ENCODE results near the gene MEIS2. TPM values are rescaled to one million over a fixed set of nuclear protein-coding genes. Genes with fewer than 3 reads are reported as not detected.

Gene MEIS2
- total RNA-seq, 1 experiment from 2014 or later, result 9.3 TPM

DNA sequence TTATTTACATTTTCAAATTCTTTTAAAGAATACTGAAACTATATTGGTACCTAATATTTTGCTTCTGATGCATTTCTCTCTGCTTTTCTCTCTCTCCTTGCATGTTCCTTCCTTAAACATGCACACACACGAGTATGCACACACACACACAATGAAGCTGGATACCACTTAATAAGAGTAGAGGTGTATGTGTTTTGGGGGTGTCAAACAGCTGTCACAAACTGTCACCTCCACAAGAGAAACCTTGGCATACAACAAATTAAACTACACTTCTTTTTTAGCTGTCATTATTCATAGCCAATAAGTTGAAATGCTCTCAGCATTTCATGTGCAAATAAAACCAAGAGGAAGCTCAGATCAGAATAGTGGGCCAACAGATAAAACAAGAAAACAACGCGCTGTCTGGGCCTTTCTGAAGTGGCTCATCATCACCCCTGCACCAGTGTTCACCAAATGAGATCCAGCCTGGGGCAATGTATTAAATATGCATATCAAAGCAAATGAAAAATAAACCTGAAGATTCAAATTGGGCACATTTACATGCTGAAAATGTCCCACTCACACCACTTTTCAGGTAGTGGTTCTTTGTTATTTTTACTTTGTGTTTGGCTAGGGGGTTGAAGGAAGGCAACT lies 9.7 kb downstream of the MEIS2 start:
- no peak overlapping the region for H3K27ac ChIP-seq (ENCODE audit: low read depth, low read length, poor library complexity, severe bottlenecking)

DNA sequence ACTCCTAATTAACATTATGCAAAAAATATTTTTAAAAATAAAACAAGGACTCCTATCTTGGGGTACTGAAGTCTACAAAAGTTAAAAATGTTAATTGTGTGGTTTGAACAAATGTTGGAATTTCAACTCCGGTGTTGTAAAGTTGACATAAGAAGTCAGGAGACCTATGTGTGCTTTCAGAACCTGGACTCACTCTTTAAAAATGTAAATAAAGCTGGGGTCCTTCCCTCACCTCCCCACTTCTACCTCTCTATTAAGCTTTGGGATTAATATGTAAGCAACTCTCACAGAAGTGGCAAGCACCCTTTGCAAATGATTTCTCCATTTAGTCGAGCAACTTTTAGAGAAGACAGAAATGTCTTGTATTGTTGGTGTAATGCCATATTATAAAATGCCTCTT lies 11.9 kb downstream of the MEIS2 start:
- Histone ChIP-seq H3K4me3 (ENCODE audit: low read depth, low read length, poor library complexity, severe bottlenecking) (no peak overlapping the region), H3K9me3 (ENCODE audit: low read depth, low read length, poor library complexity, severe bottlenecking) (no peaks in the 10 kb centered on the region), H3K27me3 (replicated peaks; ENCODE audit: insufficient read depth, low read depth, low read length, poor library complexity) (no peaks in the 10 kb centered on the region), H3K27ac (ENCODE audit: low read depth, low read length, poor library complexity, severe bottlenecking) (no peak overlapping the region), H3K4me1 (ENCODE audit: insufficient read depth, low read length, poor library complexity, severe bottlenecking) (no peaks in the 10 kb centered on the region), H3K36me3 (ENCODE audit: insufficient read depth, low read length, poor library complexity, severe bottlenecking) (no peaks in the 10 kb centered on the region)
- ChIA-PET POLR2A (ENCODE audit: low non-redundant PET) (no interaction called here), CTCF (no interaction called here)
- intact Hi-C loops (cut with micrococcal nuclease; ENCODE audit: unreplicated experiment), result no loop called here
- no peak for DNase-seq (ENCODE audit: low spot score)
- BruUV-seq (replicated peaks), result no TSS peak
- TF ChIP-seq EZH2 (IDR thresholded peaks at IDR 0.05; ENCODE audit: borderline replicate concordance, low read depth, low read length, poor library complexity, severe bottlenecking), result no peak
- TF ChIP-seq, protein P1, sequence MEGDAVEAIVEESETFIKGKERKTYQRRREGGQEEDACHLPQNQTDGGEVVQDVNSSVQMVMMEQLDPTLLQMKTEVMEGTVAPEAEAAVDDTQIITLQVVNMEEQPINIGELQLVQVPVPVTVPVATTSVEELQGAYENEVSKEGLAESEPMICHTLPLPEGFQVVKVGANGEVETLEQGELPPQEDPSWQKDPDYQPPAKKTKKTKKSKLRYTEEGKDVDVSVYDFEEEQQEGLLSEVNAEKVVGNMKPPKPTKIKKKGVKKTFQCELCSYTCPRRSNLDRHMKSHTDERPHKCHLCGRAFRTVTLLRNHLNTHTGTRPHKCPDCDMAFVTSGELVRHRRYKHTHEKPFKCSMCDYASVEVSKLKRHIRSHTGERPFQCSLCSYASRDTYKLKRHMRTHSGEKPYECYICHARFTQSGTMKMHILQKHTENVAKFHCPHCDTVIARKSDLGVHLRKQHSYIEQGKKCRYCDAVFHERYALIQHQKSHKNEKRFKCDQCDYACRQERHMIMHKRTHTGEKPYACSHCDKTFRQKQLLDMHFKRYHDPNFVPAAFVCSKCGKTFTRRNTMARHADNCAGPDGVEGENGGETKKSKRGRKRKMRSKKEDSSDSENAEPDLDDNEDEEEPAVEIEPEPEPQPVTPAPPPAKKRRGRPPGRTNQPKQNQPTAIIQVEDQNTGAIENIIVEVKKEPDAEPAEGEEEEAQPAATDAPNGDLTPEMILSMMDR (conservative IDR thresholded peaks at IDR 0.05; ENCODE audit: low read depth, low read length), result no peak

More for the DNA sequence above, 9.7 kb downstream of the MEIS2 start:
- intact Hi-C loops (cut with micrococcal nuclease; ENCODE audit: unreplicated experiment), result no loop called here
- POLR2A ChIA-PET (ENCODE audit: low non-redundant PET), result no interaction called here
- TF ChIP-seq EZH2 (IDR thresholded peaks at IDR 0.05; ENCODE audit: borderline replicate concordance, low read depth, low read length, poor library complexity, severe bottlenecking), result no peak
- TF ChIP-seq, protein P1 (conservative IDR thresholded peaks at IDR 0.05; ENCODE audit: low read depth, low read length), result no peak
- H3K9me3 ChIP-seq (ENCODE audit: low read depth, low read length, poor library complexity, severe bottlenecking), result no peaks in the 10 kb centered on the region
- no peaks in the 10 kb centered on the region for H3K27me3 ChIP-seq (replicated peaks; ENCODE audit: insufficient read depth, low read depth, low read length, poor library complexity)
- DNase-seq (ENCODE audit: low spot score), result no peak
- no TSS peak for BruUV-seq (replicated peaks)
- no peaks in the 10 kb centered on the region for H3K36me3 ChIP-seq (ENCODE audit: insufficient read depth, low read length, poor library complexity, severe bottlenecking)
- CTCF ChIA-PET, result no interaction called here
- no peaks in the 10 kb centered on the region for H3K4me1 ChIP-seq (ENCODE audit: insufficient read depth, low read length, poor library complexity, severe bottlenecking)
- no peak overlapping the region for H3K4me3 ChIP-seq (ENCODE audit: low read depth, low read length, poor library complexity, severe bottlenecking)

DNA sequence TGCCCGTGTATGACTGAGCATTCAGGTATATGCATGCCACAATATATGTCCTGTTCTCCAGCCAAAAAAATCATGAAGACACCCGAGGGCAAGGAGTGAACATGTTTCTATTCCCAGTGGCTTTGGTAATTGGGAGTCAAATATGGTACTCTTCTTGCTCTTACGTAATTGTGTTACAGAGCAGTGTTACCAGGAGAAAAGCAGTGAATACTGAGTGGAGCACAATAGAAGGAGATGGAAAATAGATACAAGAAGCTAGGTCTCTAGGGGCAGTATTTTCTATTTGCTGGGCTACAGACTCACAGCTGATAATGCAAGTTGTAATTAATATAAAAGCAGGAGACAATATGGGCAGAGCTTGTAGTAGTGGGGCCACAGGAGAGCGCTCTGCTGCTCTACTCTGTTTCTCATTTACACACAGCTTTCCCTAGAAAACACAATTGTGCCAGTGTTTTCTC lies 13.2 kb downstream of the MEIS2 start:
- Histone ChIP-seq H3K4me1 (ENCODE audit: insufficient read depth, low read length, poor library complexity, severe bottlenecking) (no peaks in the 10 kb centered on the region), H3K9me3 (ENCODE audit: low read depth, low read length, poor library complexity, severe bottlenecking) (no peaks in the 10 kb centered on the region), H3K36me3 (ENCODE audit: insufficient read depth, low read length, poor library complexity, severe bottlenecking) (no peaks in the 10 kb centered on the region), H3K4me3 (ENCODE audit: low read depth, low read length, poor library complexity, severe bottlenecking) (no peak overlapping the region), H3K27me3 (replicated peaks; ENCODE audit: insufficient read depth, low read depth, low read length, poor library complexity) (no peaks in the 10 kb centered on the region), H3K27ac (ENCODE audit: low read depth, low read length, poor library complexity, severe bottlenecking) (no peak overlapping the region)
- ChIA-PET CTCF (no interaction called here), POLR2A (ENCODE audit: low non-redundant PET) (no interaction called here)
- BruUV-seq (replicated peaks), result no TSS peak
- no peak for DNase-seq (ENCODE audit: low spot score)
- TF ChIP-seq, protein P1 (conservative IDR thresholded peaks at IDR 0.05; ENCODE audit: low read depth, low read length), result no peak
- no peak for TF ChIP-seq EZH2 (IDR thresholded peaks at IDR 0.05; ENCODE audit: borderline replicate concordance, low read depth, low read length, poor library complexity, severe bottlenecking)
- intact Hi-C loops (cut with micrococcal nuclease; ENCODE audit: unreplicated experiment), result no loop called here

Measured in A673 (cell line).